ENCODE measurements around the gene TNRC6B. TPM values are rescaled to one million over a fixed set of nuclear protein-coding genes. Genes with fewer than 3 reads are reported as not detected.
"Not testable (repeated sequence)": the region's sequence is repeated elsewhere in the genome, so short reads cannot be mapped to it uniquely, and the experiment has no call there.

The TNRC6B gene
- total and polyA plus RNA-seq, 8 donors = 13.7 to 40.7 (median 15.7) TPM

- DNase-seq = peak in 1 of 4 donors; percentile 24
- ATAC-seq = peak; percentile 84
- intact Hi-C loops (cut with DNase I) = no loop called here
Observed at GRCh38 chr22:40220316-40221054, 42.8 kb downstream of the TNRC6B start.

GRCh38 chr22:40221055-40221414, 43.3 kb downstream of the TNRC6B start:
- intact Hi-C loops (cut with DNase I) = no loop called here
- H3K4me3 ChIP-seq = no peak overlapping the region

More at GRCh38 chr22:40220316-40221054, 42.8 kb downstream of the TNRC6B start:
- H3K9me3 ChIP-seq = no peaks in the 10 kb centered on the region
- H3K27ac ChIP-seq = peak overlapping the region; percentile 23 to 45
- H3K27me3 ChIP-seq = no peaks in the 10 kb centered on the region
- H3K4me1 ChIP-seq = peaks cover 12 to 67% of the 10 kb centered on the region in 2 donors
- no peaks in the 10 kb centered on the region for H3K36me3 ChIP-seq
- H3K4me3 ChIP-seq = no peak overlapping the region
- no peak for TF ChIP-seq CTCF (IDR thresholded peaks at IDR 0.05)

GRCh38 chr22:40222979-40223378, 45.3 kb downstream of the TNRC6B start:
- peaks cover 12 to 47% of the 10 kb centered on the region in 2 donors for H3K4me1 ChIP-seq
- H3K27ac ChIP-seq; ATAC-seq; H3K9me3 ChIP-seq; H3K36me3 ChIP-seq; H3K27me3 ChIP-seq; H3K4me3 ChIP-seq; intact Hi-C loops (cut with DNase I): not testable (repeated sequence)
- peak in 1 of 4 donors; percentile 60 for DNase-seq

More at GRCh38 chr22:40221055-40221414, 43.3 kb downstream of the TNRC6B start:
- Histone ChIP-seq H3K27ac (peak overlapping the region; percentile 23 to 45), H3K36me3 (no peaks in the 10 kb centered on the region), H3K27me3 (no peaks in the 10 kb centered on the region), H3K9me3 (no peaks in the 10 kb centered on the region), H3K4me1 (peaks cover 12 to 62% of the 10 kb centered on the region in 2 donors)
- DNase-seq = no peak
- no peak for TF ChIP-seq CTCF (IDR thresholded peaks at IDR 0.05)
- ATAC-seq = peak; percentile 51

GRCh38 chr22:40224702-40225101, 47.0 kb downstream of the TNRC6B start:
- H3K4me3 ChIP-seq = no peak overlapping the region
- TF ChIP-seq CTCF (IDR thresholded peaks at IDR 0.05) = no peak
- ATAC-seq (no peak), DNase-seq (peak in 1 of 4 donors; percentile 39)
- no peaks in the 10 kb centered on the region for H3K9me3 ChIP-seq
- no peak overlapping the region for H3K27ac ChIP-seq
- intact Hi-C loops (cut with DNase I) = no loop called here
- H3K4me1 ChIP-seq = peaks cover 12 to 34% of the 10 kb centered on the region in 2 donors
- H3K36me3 ChIP-seq = no peaks in the 10 kb centered on the region
- no peaks in the 10 kb centered on the region for H3K27me3 ChIP-seq

- DNase-seq (no peak), ATAC-seq (no peak)
- intact Hi-C loops (cut with DNase I) = no loop called here
- H3K4me1 ChIP-seq = peaks cover 0 to 15% of the 10 kb centered on the region in 2 donors
- no peaks in the 10 kb centered on the region for H3K27me3 ChIP-seq
- H3K27ac ChIP-seq = no peak overlapping the region
- no peaks in the 10 kb centered on the region for H3K9me3 ChIP-seq
- H3K36me3 ChIP-seq = peaks cover 0 to 4% of the 10 kb centered on the region in 2 donors
- H3K4me3 ChIP-seq = no peak overlapping the region
- no peak for TF ChIP-seq CTCF (IDR thresholded peaks at IDR 0.05)
Observed at GRCh38 chr22:40226620-40227019, 48.9 kb downstream of the TNRC6B start.
